BJ (cell line): ENCODE data around the gene SH2D2A. TPM values are rescaled to one million over a fixed set of nuclear protein-coding genes. Genes with fewer than 3 reads are reported as not detected.

Experiments used
- CTCF ChIA-PET: fragments of 350-600 bp; formaldehyde crosslinking; extraction: SDS; loops from one replicate; lab custom pipeline; 2021; ENCODE audit warnings: antibody characterized with exemption, inconsistent platforms; lab: Yijun Ruan, JAX
- POLR2A ChIA-PET: fragments of 300-600 bp; sonication (Branson Sonifier 250); formaldehyde crosslinking; extraction: SDS; loops from one replicate; lab custom pipeline; 2021; ENCODE audit warnings: antibody characterized with exemption; lab: Charles Lee
- DNase-seq: peaks from one replicate; pipeline ENCODE4 v3.0.0-alpha.2; 2011; ENCODE audit warnings: low read depth
- H3K27me3 ChIP-seq: 2 replicates; pipeline ENCODE4 v1.6.0; 2011; ENCODE audit warnings: low read length; ENCODE audit not compliant: control insufficient read depth, insufficient read depth
- H3K36me3 ChIP-seq: 2 replicates; pipeline ENCODE4 v1.5.1; 2011; ENCODE audit warnings: low read length; ENCODE audit not compliant: control insufficient read depth, insufficient read depth
- H3K4me3 ChIP-seq: 2 replicates; pipeline ENCODE4 v1.5.1; 2011; ENCODE audit warnings: low read depth, mild to moderate bottlenecking, control low read depth, low read length
- CTCF ChIP-seq: IDR thresholded peaks from 2 replicates; pipeline ENCODE4 v1.5.1; 2011; ENCODE audit warnings: low read depth, mild to moderate bottlenecking, control low read depth, inconsistent platforms, low read length, moderate library complexity; ENCODE audit not compliant: insufficient read depth
- polyA plus RNA-seq: library from polyadenylated mRNA; depleted of rRNA; stranded (reverse); fragments of >200 nt; gene quantifications from 2 replicates; pipeline ENCODE4 v1.2.3, GENCODE V29; 2011

Gene SH2D2A
- polyA plus RNA-seq, 1 experiment, result 0.17 TPM

GRCh38 chr1:156809711-156810366 is 6.8 kb downstream of the SH2D2A start:
- no peaks in the 10 kb centered on the region for H3K36me3 ChIP-seq
- no peak for TF ChIP-seq CTCF
- no peak overlapping the region for H3K4me3 ChIP-seq
- ChIA-PET CTCF (interaction anchor here (1.0 to 6.2 kb wide), 5 partner anchors 12 to 120 kb away, joined by 4 to 30 read pairs (median 6); partner anchors contain the start of genes INSRR and NTRK1), POLR2A (no interaction called here)
- no peak for DNase-seq
- no peaks in the 10 kb centered on the region; the same call in 1 of the 2 replicates for H3K27me3 ChIP-seq

GRCh38 chr1:156809281-156809680 is 7.4 kb downstream of the SH2D2A start:
- no peaks in the 10 kb centered on the region; the same call in 1 of the 2 replicates for H3K27me3 ChIP-seq
- TF ChIP-seq CTCF, result no peak
- H3K4me3 ChIP-seq, result no peak overlapping the region
- no peaks in the 10 kb centered on the region for H3K36me3 ChIP-seq
- CTCF ChIA-PET, result interaction anchor here (0.9 to 2.1 kb wide), 2 partner anchors 28 to 30 kb away, joined by 3 to 10 read pairs; no protein-coding TSS in a partner anchor
- POLR2A ChIA-PET, result no interaction called here
- DNase-seq, result no peak

GRCh38 chr1:156808186-156809030 is 8.2 kb downstream of the SH2D2A start:
- H3K27me3 ChIP-seq, result no peaks in the 10 kb centered on the region; the same call in 1 of the 2 replicates
- no peak for DNase-seq
- TF ChIP-seq CTCF, result no peak
- ChIA-PET CTCF (interaction anchor here (0.9 to 5.1 kb wide), 6 partner anchors 9 to 82 kb away, joined by 3 to 37 read pairs (median 6); partner anchors contain the start of genes INSRR and NTRK1), POLR2A (no interaction called here)
- H3K36me3 ChIP-seq, result no peaks in the 10 kb centered on the region
- no peak overlapping the region for H3K4me3 ChIP-seq

- H3K36me3 ChIP-seq, result no peaks in the 10 kb centered on the region
- ChIA-PET CTCF (interaction anchor here (1.0 to 5.1 kb wide), 5 partner anchors 9 to 83 kb away, joined by 4 to 37 read pairs (median 7); partner anchors contain the start of genes INSRR and NTRK1), POLR2A (no interaction called here)
- no peaks in the 10 kb centered on the region; the same call in 1 of the 2 replicates for H3K27me3 ChIP-seq
- no peak overlapping the region for H3K4me3 ChIP-seq
- DNase-seq, result no peak
- TF ChIP-seq CTCF, result no peak
Measured at GRCh38 chr1:156807627-156808026, 9.0 kb downstream of the SH2D2A start.
